ENCODE data around the gene CCDC24.

The CCDC24 gene

GRCh38 chr1:44036409-44037139, 45.2 kb downstream of the CCDC24 start:
- peak; percentile 82 for TF ChIP-seq CTCF (IDR thresholded peaks at IDR 0.05; ENCODE audit: control insufficient read depth, insufficient read depth, low read depth, low read length, missing control alignments)
- DNase-seq (ENCODE audit: low read depth), result no peak
- H3K4me3 ChIP-seq (ENCODE audit: control insufficient read depth, low read depth, low read length), result no peak overlapping the region

- DNase-seq (ENCODE audit: low read depth), result no peak
- TF ChIP-seq CTCF (IDR thresholded peaks at IDR 0.05; ENCODE audit: control insufficient read depth, insufficient read depth, low read depth, low read length, missing control alignments), result no peak
- H3K4me3 ChIP-seq (ENCODE audit: control insufficient read depth, low read depth, low read length), result no peak overlapping the region
Measured at GRCh38 chr1:44037154-44037553, 45.8 kb downstream of the CCDC24 start.

GRCh38 chr1:44038876-44039657, 47.7 kb downstream of the CCDC24 start:
- no peak for DNase-seq (ENCODE audit: low read depth)
- no peak overlapping the region for H3K4me3 ChIP-seq (ENCODE audit: control insufficient read depth, low read depth, low read length)
- TF ChIP-seq CTCF (IDR thresholded peaks at IDR 0.05; ENCODE audit: control insufficient read depth, insufficient read depth, low read depth, low read length, missing control alignments), result no peak

- no peak for TF ChIP-seq CTCF (IDR thresholded peaks at IDR 0.05; ENCODE audit: control insufficient read depth, insufficient read depth, low read depth, low read length, missing control alignments)
- DNase-seq (ENCODE audit: low read depth), result no peak
- no peak overlapping the region for H3K4me3 ChIP-seq (ENCODE audit: control insufficient read depth, low read depth, low read length)
Measured at GRCh38 chr1:44040418-44040817, 49.0 kb downstream of the CCDC24 start.

GRCh38 chr1:44040846-44041245, 49.4 kb downstream of the CCDC24 start:
- DNase-seq (ENCODE audit: low read depth), result peak; percentile 54
- no peak for TF ChIP-seq CTCF (IDR thresholded peaks at IDR 0.05; ENCODE audit: control insufficient read depth, insufficient read depth, low read depth, low read length, missing control alignments)
- no peak overlapping the region for H3K4me3 ChIP-seq (ENCODE audit: control insufficient read depth, low read depth, low read length)

GRCh38 chr1:44043176-44044070, 52.0 kb downstream of the CCDC24 start:
- no peak for TF ChIP-seq CTCF (IDR thresholded peaks at IDR 0.05; ENCODE audit: control insufficient read depth, insufficient read depth, low read depth, low read length, missing control alignments)

More at GRCh38 chr1:44043176-44044070, 52.0 kb downstream of the CCDC24 start:
- DNase-seq (ENCODE audit: low read depth), result no peak
- H3K4me3 ChIP-seq (ENCODE audit: control insufficient read depth, low read depth, low read length), result no peak overlapping the region
